Muscle layer of colon (tissue), 2 donors: ENCODE measurements around the gene MYO5C.

Experiments
- H3K27ac ChIP-seq: one replicate; pipeline ENCODE4 v1.7.0; 2013; ENCODE audit warnings: low read depth, mild to moderate bottlenecking, low read length, moderate library complexity
- H3K27me3 ChIP-seq, 2 donors: one replicate each; pipeline ENCODE4 v1.7.0; 2013; ENCODE audit warnings: low read length in 2 of 2, mild to moderate bottlenecking in 2 of 2; ENCODE audit not compliant: insufficient read depth in 2 of 2, control insufficient read depth in 1 of 2
- H3K36me3 ChIP-seq: one replicate; pipeline ENCODE4 v1.7.0; 2013; ENCODE audit warnings: mild to moderate bottlenecking, low read length; ENCODE audit not compliant: insufficient read depth
- H3K4me1 ChIP-seq: one replicate; pipeline ENCODE4 v1.7.0; 2013; ENCODE audit warnings: mild to moderate bottlenecking, low read length; ENCODE audit not compliant: insufficient read depth
- H3K4me3 ChIP-seq, 2 donors: one replicate each; pipeline ENCODE4 v1.7.0; 2013; ENCODE audit warnings: low read length in 2 of 2, low read depth in 1 of 2, mild to moderate bottlenecking in 1 of 2, moderate library complexity in 1 of 2
- H3K9ac ChIP-seq: one replicate; pipeline ENCODE4 v1.7.0; 2013; ENCODE audit warnings: low read length
- H3K9me3 ChIP-seq: one replicate; pipeline ENCODE4 v1.7.0; 2013; ENCODE audit warnings: mild to moderate bottlenecking, low read length
- donor health status: abdominal sarcoma.
- donor health status: Adenocarcinoma of cecum.

The MYO5C gene

DNA sequence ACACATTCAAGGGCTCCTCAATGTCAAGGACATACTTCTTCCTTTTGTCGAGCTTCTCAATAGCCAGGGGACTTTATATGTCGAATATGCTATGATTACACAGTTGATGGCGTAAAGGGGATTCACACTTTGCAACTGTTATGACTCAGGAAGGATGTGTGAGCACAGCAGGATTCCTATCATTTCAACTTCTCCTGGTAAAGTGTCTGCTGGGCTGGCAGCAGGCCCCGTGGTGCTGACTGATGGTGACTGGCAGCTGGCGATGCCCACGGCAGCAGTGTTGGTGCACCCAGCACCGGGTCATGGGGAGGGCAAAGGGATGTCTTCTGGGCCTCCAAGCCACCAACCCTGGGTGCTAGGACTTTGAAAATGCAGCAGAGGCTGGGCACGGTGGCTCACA is 59.6 kb downstream of the MYO5C start:
- Histone ChIP-seq H3K27ac (no peak overlapping the region), H3K27me3 (no peaks in the 10 kb centered on the region), H3K4me1 (peaks cover 5% of the 10 kb centered on the region), H3K9ac (no peak overlapping the region), H3K4me3 (no peak overlapping the region), H3K36me3 (no peaks in the 10 kb centered on the region), H3K9me3 (no peaks in the 10 kb centered on the region)

DNA sequence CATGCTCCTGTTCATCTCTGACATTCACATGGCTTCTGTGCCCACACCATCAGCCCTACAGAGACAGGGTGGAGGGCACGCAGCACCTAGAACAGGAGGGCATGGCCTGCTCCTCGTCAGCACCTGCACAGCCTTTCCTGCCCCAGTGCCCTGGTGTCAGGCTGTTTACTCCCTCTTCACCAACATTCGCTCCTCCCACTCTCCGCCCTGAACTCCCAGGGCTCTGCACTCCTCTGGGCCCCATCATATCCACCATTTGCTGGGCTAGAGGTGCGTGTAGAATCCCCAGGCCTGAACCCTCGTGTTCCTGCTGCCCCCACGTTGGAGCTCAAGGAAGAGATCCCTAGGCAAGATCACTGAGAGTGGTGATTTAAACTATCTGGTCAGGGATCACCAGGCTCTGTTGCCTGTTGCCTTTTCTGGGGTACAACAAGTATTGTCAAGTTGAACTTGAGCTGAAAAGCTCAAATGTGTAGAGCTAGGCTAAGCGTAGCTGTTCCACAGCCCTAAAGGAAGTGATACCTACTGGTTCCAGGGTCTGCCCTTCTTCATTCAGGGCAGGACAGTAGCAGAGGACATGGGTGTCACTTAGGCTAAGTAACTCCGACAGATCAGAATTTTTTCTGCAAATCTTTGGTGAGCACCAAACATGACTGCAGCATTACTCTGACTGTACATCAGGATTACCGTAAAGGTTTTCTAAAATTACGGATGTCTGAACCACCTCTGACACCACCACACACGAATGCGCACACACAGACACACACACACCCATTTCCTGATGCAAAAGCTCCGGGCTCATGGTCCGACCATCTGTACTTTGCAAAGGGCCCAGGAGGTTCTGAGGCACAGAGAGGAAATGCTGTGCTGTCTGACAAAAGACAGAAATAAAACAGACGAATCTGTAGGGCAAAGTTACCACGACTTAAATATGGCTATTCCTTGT is 60.7 kb downstream of the MYO5C start:
- Histone ChIP-seq H3K27me3 (no peaks in the 10 kb centered on the region), H3K27ac (no peak overlapping the region), H3K9me3 (no peaks in the 10 kb centered on the region), H3K4me3 (no peak overlapping the region), H3K4me1 (peaks cover 5% of the 10 kb centered on the region), H3K9ac (no peak overlapping the region), H3K36me3 (no peaks in the 10 kb centered on the region)

DNA sequence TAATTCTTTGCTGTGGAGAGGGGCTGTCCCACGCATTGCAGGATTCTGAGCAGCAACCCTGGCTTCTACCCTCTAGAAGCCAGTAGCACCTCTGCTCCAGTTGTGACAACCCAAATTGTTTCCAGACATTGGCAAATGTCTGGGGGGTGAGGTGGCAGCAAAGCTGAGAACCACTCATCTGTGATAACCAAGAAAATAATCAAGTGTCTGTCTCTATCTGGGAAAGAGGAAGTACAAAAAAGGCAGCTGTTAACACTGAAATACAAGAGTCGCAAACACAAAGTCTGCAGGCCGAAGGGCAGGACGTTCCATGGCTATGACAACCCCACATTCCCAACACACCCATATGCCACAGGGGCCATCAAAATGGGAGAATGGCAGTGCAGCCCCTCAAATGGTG is 62.2 kb downstream of the MYO5C start:
- H3K36me3 ChIP-seq, result no peaks in the 10 kb centered on the region
- no peak overlapping the region for H3K9ac ChIP-seq
- H3K9me3 ChIP-seq, result no peaks in the 10 kb centered on the region
- H3K4me3 ChIP-seq, result no peak overlapping the region
- H3K27ac ChIP-seq, result no peak overlapping the region
- H3K4me1 ChIP-seq, result peaks cover 5% of the 10 kb centered on the region
- no peaks in the 10 kb centered on the region for H3K27me3 ChIP-seq

DNA sequence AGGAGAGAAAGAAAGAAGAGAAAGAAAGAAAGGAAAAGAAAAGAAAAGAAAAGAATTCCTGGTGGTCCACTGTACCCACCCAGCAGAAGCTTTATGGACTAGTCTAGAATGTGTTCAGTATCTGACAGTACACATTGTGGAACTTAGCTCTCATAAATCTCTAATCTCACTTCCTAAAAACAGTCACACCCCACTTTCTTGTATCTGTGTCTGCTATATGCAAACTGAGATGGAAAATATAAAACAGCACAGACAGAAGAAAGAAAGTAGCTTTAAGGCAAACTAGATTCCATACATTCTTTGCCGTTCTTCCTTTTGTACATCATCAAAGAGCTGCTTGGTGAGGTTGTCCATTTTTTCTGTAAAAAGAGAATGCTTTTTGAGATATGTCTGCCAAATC is 63.3 kb downstream of the MYO5C start:
- Histone ChIP-seq H3K27me3 (no peaks in the 10 kb centered on the region), H3K36me3 (no peaks in the 10 kb centered on the region), H3K9ac (no peak overlapping the region), H3K27ac (no peak overlapping the region), H3K4me1 (peaks cover 5% of the 10 kb centered on the region), H3K4me3 (no peak overlapping the region), H3K9me3 (no peaks in the 10 kb centered on the region)

DNA sequence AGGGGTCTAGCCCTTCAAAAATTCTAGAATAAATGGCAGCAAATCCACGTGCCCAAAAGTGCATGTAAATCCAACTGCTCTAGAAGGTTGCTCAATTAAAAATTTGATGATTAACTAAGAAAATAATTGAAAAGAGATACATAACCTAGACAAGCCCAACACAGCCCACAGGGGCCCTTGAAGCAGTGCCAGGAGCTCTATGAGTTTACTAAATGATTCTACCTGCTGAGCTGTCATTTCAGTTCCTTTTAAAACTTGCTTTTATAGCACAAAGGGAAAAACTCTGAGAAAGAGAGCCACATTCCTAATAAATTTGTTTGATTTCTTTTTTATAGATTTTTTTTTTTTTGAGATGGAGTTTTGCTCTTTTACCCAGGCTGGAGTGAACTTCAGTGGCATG is 65.5 kb downstream of the MYO5C start:
- Histone ChIP-seq H3K9me3 (no peaks in the 10 kb centered on the region), H3K27ac (no peak overlapping the region), H3K36me3 (no peaks in the 10 kb centered on the region), H3K9ac (no peak overlapping the region), H3K27me3 (no peaks in the 10 kb centered on the region), H3K4me1 (peaks cover 5% of the 10 kb centered on the region), H3K4me3 (no peak overlapping the region)

DNA sequence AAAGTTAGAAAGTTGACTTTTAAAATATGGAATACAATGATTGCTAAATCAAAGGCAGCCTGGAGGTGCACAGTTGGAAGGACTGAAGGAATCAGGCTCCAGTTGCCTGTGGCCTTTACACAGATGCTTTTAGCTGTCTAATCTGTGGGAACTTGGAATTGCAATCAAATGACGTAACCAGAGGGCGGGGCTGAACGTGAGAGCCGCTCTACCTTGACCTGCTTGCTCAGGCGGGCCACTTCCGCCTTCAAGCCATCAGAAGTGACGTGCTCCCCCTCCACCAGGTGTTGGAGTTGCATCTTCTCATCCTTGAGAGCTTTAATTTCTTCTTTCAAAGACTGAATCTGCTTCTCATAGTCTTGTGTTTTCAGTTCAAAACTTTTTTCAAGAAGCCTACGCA is 66.7 kb downstream of the MYO5C start:
- no peaks in the 10 kb centered on the region for H3K36me3 ChIP-seq
- H3K27ac ChIP-seq, result no peak overlapping the region
- H3K9ac ChIP-seq, result no peak overlapping the region
- H3K4me3 ChIP-seq, result no peak overlapping the region
- no peaks in the 10 kb centered on the region for H3K9me3 ChIP-seq
- H3K4me1 ChIP-seq, result peaks cover 5% of the 10 kb centered on the region
- H3K27me3 ChIP-seq, result no peaks in the 10 kb centered on the region

DNA sequence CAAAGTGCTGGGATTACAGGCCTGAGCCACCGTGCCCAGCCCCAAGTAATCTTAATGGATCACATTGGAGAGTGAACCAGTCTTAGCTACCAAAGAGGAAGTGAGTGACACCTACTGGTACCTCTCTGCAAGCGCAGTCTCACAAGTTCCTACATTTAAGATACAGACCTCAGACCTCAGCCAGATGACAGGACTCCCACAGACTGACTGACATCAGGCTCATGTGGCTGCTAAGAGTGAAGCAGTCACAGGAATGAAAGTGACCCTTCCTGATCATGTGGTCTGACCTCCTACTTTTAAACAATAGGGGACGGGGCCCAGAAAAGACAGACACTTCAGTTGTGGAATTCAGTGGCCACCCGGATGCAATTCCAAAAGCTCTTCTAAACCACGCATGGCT is 68.1 kb downstream of the MYO5C start:
- Histone ChIP-seq H3K27me3 (no peaks in the 10 kb centered on the region), H3K27ac (no peak overlapping the region), H3K9me3 (no peaks in the 10 kb centered on the region), H3K9ac (no peak overlapping the region), H3K36me3 (no peaks in the 10 kb centered on the region), H3K4me3 (no peak overlapping the region), H3K4me1 (no peaks in the 10 kb centered on the region)

DNA sequence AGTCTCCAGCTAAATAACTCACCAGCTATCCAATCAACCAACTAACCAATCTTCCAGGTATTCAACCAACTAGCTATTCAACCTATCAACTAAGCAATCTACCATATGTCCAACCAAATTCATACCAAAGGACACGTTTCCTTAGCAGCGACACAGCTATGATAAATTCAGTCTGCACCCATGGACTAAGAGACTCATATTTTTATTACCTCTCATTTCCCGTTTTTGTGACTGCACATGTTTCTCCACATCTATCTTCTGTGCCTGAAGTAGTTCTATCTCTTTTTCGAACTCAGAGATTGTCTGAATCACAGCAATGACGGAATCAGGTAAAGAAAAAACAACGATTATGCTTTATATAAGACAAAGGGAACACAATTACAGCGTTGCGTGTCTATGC is 70.4 kb downstream of the MYO5C start:
- H3K36me3 ChIP-seq, result no peaks in the 10 kb centered on the region
- no peak overlapping the region for H3K4me3 ChIP-seq
- H3K27me3 ChIP-seq, result no peaks in the 10 kb centered on the region
- H3K4me1 ChIP-seq, result no peaks in the 10 kb centered on the region
- H3K9ac ChIP-seq, result no peak overlapping the region
- H3K27ac ChIP-seq, result no peak overlapping the region
- H3K9me3 ChIP-seq, result no peaks in the 10 kb centered on the region

DNA sequence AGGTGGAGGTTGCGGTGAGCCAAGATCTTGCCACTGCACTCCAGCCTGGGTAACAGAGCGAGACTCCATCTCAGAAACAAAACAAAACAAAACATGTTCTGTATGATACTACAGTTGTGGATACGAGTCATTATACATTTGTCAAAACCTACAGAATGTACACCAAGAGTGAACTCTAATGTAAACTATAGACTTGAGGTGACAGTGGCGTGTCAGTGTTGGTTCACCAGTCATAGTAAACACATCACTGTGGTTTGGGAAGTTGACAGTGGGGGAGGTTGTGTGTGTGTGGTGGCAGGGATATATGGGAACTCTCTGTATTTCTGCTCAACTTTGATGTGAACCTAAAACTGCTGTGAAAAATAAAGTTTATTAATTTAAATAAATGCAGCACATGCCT is 71.4 kb downstream of the MYO5C start:
- no peak overlapping the region for H3K27ac ChIP-seq
- H3K4me1 ChIP-seq, result no peaks in the 10 kb centered on the region
- H3K27me3 ChIP-seq, result no peaks in the 10 kb centered on the region
- H3K4me3 ChIP-seq, result no peak overlapping the region
- no peak overlapping the region for H3K9ac ChIP-seq
- no peaks in the 10 kb centered on the region for H3K9me3 ChIP-seq
- H3K36me3 ChIP-seq, result no peaks in the 10 kb centered on the region

DNA sequence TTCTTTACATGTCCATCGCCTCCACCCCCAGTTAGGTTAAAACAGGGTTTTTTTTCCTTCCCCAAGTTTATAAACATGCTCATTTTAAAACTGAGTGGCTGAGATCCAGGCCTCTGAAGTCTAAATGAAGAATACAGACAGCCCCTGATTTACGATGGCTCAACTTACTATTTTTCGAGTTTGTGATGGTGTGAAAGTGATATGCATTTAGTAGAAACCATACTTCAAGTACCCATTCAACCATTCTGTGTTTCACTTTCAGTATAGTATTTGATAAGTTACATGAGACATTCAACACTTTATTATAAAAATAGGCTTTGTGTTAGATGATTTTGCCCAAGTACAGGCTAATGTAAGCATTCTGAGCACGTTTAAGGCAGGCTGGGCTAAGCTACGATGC is 73.9 kb downstream of the MYO5C start:
- no peaks in the 10 kb centered on the region for H3K4me1 ChIP-seq
- no peaks in the 10 kb centered on the region for H3K27me3 ChIP-seq
- H3K4me3 ChIP-seq, result no peak overlapping the region
- H3K36me3 ChIP-seq, result no peaks in the 10 kb centered on the region
- no peaks in the 10 kb centered on the region for H3K9me3 ChIP-seq
- H3K9ac ChIP-seq, result no peak overlapping the region
- no peak overlapping the region for H3K27ac ChIP-seq

DNA sequence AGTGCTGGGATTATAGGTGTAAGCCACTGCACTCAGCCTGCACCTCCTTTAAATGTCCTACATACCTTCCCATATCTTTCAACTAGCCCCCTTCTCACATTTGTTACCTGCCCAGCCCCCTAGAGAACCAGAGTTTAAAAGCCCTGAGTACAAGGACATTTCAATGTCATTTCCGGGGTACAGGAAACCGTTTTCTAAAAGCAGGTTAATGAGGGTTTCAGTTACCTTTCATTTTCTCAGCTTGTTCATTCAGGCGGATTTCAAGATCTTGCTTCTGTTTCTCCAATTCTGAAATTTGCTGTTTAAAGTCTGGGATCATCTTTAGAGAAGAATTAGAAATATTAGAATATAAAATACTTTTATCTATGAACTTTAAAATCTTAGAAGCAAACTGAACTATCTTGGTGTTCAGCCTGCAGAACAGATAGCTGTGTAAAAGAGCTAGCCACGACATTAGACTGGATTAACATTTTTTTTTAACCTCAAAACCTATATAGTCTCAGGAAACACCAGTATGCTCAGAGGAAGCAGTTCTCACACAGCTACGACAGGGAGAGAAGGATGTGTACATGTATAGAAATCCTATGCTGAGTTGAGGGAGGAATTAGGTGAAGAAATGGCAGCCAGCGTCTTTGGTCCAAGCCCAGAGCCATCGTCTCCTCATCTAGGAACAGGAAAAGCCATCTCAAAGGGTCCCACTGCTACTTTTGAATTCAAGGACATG is 74.5 kb downstream of the MYO5C start:
- H3K4me3 ChIP-seq, result no peak overlapping the region
- H3K27ac ChIP-seq, result no peak overlapping the region
- no peaks in the 10 kb centered on the region for H3K36me3 ChIP-seq

More for the DNA sequence above, 74.5 kb downstream of the MYO5C start:
- no peaks in the 10 kb centered on the region for H3K4me1 ChIP-seq
- no peaks in the 10 kb centered on the region for H3K27me3 ChIP-seq
- no peaks in the 10 kb centered on the region for H3K9me3 ChIP-seq
- H3K9ac ChIP-seq, result no peak overlapping the region
